SK-N-SH (cell line): ENCODE results near the gene HMGXB3. TPM values are rescaled to one million over a fixed set of nuclear protein-coding genes. Genes with fewer than 3 reads are reported as not detected.

Experiments
- CTCF ChIA-PET: fragments of 300-600, 350-600 bp; formaldehyde crosslinking; extraction: SDS; loops from one replicate; lab custom pipeline; 2021; lab: Yijun Ruan, JAX
- POLR2A ChIA-PET: fragments of 350-600 bp; sonication (Branson Sonifier 250); formaldehyde crosslinking; extraction: SDS; loops from one replicate; lab custom pipeline; 2020; ENCODE audit warnings: antibody characterized with exemption, inconsistent platforms; lab: Yijun Ruan, JAX
- DNase-seq: peaks from one replicate; pipeline ENCODE4 v3.0.0; 2012
- H2AFZ ChIP-seq: fragments of 200-600 bp; sonication (generic); 2 replicates; pipeline ENCODE4 v1.8.1; 2016; ENCODE audit warnings: antibody characterized with exemption, mild to moderate bottlenecking, low read depth
- H3F3A ChIP-seq: fragments of 200-600 bp; sonication (generic); replicated peaks from 2 replicates; pipeline ENCODE3; 2016; ENCODE audit warnings: antibody characterized with exemption, mild to moderate bottlenecking; ENCODE audit not compliant: insufficient read depth
- H3K27ac ChIP-seq, 2 experiments: fragments of 200-500 bp in 1 of 2; fragments of 200-600 bp in 1 of 2; sonication (Bioruptor generic) in 1 of 2; sonication (generic), shearing (Covaris generic) in 1 of 2; 2 replicates each; pipeline versions ENCODE4 v1.5.1 to v1.6.1; 2014 to 2016; ENCODE audit warnings: low read depth in 2 of 2, inconsistent platforms in 1 of 2, low read length in 1 of 2, mild to moderate bottlenecking in 1 of 2, mixed read lengths in 1 of 2
- H3K27me3 ChIP-seq: fragments of 200-600 bp; sonication (generic), shearing (Covaris generic); 2 replicates; pipeline ENCODE4 v1.6.1; 2016; ENCODE audit warnings: mixed run types; ENCODE audit not compliant: insufficient read depth
- H3K36me3 ChIP-seq, 2 experiments: fragments of 200-500 bp in 1 of 2; fragments of 200-600 bp in 1 of 2; sonication (Bioruptor generic) in 1 of 2; sonication (generic) in 1 of 2; replicated peaks in 1 of 2; 2 replicates each; pipeline versions ENCODE3 to v1.5.1; 2014 to 2016; ENCODE audit warnings: low read length in 1 of 2, mild to moderate bottlenecking in 1 of 2; ENCODE audit not compliant: insufficient read depth in 2 of 2, control insufficient read depth in 1 of 2
- H3K4me1 ChIP-seq, 2 experiments: fragments of 200-500 bp in 1 of 2; fragments of 200-600 bp in 1 of 2; sonication (Bioruptor generic) in 1 of 2; sonication (generic), shearing (Covaris generic) in 1 of 2; 2 replicates each; pipeline versions ENCODE4 v1.5.1 to v1.6.1; 2014 to 2016; ENCODE audit warnings: low read depth in 1 of 2, low read length in 1 of 2, mixed run types in 1 of 2; ENCODE audit not compliant: insufficient read depth in 2 of 2, control insufficient read depth in 1 of 2
- H3K4me2 ChIP-seq: fragments of 200-600 bp; sonication (generic), shearing (Covaris generic); 2 replicates; pipeline ENCODE4 v1.6.1; 2017; ENCODE audit warnings: mixed run types
- H3K4me3 ChIP-seq, 2 experiments: fragments of 200-500 bp in 1 of 2; fragments of 200-600 bp in 1 of 2; sonication (Bioruptor generic) in 1 of 2; sonication (generic), shearing (Covaris generic) in 1 of 2; 2 replicates each; pipeline versions ENCODE4 v1.5.1 to v1.8.1; 2014 to 2016; ENCODE audit warnings: low read depth in 2 of 2, inconsistent platforms in 1 of 2, low read length in 1 of 2, mild to moderate bottlenecking in 1 of 2, mixed read lengths in 1 of 2, moderate library complexity in 1 of 2
- H3K79me2 ChIP-seq: fragments of 200-600 bp; sonication (generic); 2 replicates; pipeline ENCODE4 v1.8.1; 2017; ENCODE audit warnings: mild to moderate bottlenecking; ENCODE audit not compliant: insufficient read depth
- H3K9ac ChIP-seq: fragments of 200-600 bp; sonication (generic); 2 replicates; pipeline ENCODE4 v1.6.1; 2017; ENCODE audit warnings: mixed run types
- H3K9me2 ChIP-seq: fragments of 200-600 bp; sonication (generic); 2 replicates; pipeline ENCODE4 v1.6.1; 2017; ENCODE audit warnings: mixed run types
- H3K9me3 ChIP-seq: fragments of 200-600 bp; sonication (generic); 2 replicates; pipeline ENCODE4 v1.6.1; 2017; ENCODE audit warnings: mixed run types, mild to moderate bottlenecking, moderate library complexity
- H4K20me1 ChIP-seq: fragments of 200-600 bp; sonication (generic); 2 replicates; pipeline ENCODE4 v1.6.1; 2017; ENCODE audit warnings: mild to moderate bottlenecking, mixed run types; ENCODE audit not compliant: insufficient read depth
- CHD2 ChIP-seq: fragments of 150-350 bp; IDR thresholded peaks from 2 replicates; pipeline ENCODE4 v1.6.1; 2018; ENCODE audit warnings: low read length; ENCODE audit not compliant: partially characterized antibody
- CTCF ChIP-seq: fragments of 200-600 bp; sonication (generic); IDR thresholded peaks from 2 replicates; pipeline ENCODE4 v1.6.1; 2017; ENCODE audit warnings: antibody characterized with exemption, mild to moderate bottlenecking, moderate library complexity
- ELF1 ChIP-seq: IDR thresholded peaks from 2 replicates; pipeline ENCODE4 v1.4.0; 2012
- EP300 ChIP-seq, 2 experiments: IDR thresholded peaks; 2 replicates each; pipeline versions ENCODE4 v1.4.0 to v1.6.1; 2012; ENCODE audit warnings: borderline replicate concordance in 1 of 2, low read depth in 1 of 2, low read length in 1 of 2
- FOXJ3 ChIP-seq: sonication (generic); formaldehyde crosslinking; IDR thresholded peaks from 2 replicates; pipeline ENCODE4 v1.5.1; 2020; ENCODE audit warnings: mild to moderate bottlenecking, missing genetic modification reagents
- FOXM1 ChIP-seq: IDR thresholded peaks from 2 replicates; pipeline ENCODE4 v1.4.0; 2012; ENCODE audit warnings: low read depth, mild to moderate bottlenecking
- GABPA ChIP-seq: IDR thresholded peaks from 2 replicates; pipeline ENCODE4 v1.4.0; 2012; ENCODE audit warnings: low read depth, mild to moderate bottlenecking
- MAX ChIP-seq: IDR thresholded peaks from 2 replicates; pipeline ENCODE4 v1.4.0; 2012; ENCODE audit warnings: low read depth
- PBX3 ChIP-seq: IDR thresholded peaks from 2 replicates; pipeline ENCODE4; 2012
- POLR2AphosphoS5 ChIP-seq: IDR thresholded peaks from 2 replicates; pipeline ENCODE4 v1.6.1; 2012; ENCODE audit warnings: low read depth, low read length
- RAD21 ChIP-seq: IDR thresholded peaks from 2 replicates; pipeline ENCODE4 v1.6.1; 2012; ENCODE audit warnings: mild to moderate bottlenecking, low read length
- RCOR1 ChIP-seq: fragments of 150-350 bp; IDR thresholded peaks from 2 replicates; pipeline ENCODE4 v1.6.1; 2017; ENCODE audit warnings: antibody characterized with exemption, low read length
- SIN3A ChIP-seq: IDR thresholded peaks from 2 replicates; pipeline ENCODE4 v1.6.1; 2012; ENCODE audit warnings: low read depth, mild to moderate bottlenecking, low read length, moderate library complexity, borderline replicate concordance
- SMC3 ChIP-seq: IDR thresholded peaks from 2 replicates; pipeline ENCODE4 v1.6.1; 2012; ENCODE audit warnings: low read depth, low read length, improper control_type of control experiment
- YY1 ChIP-seq: IDR thresholded peaks from 2 replicates; pipeline ENCODE4 v1.4.0; 2012; ENCODE audit warnings: low read depth, mild to moderate bottlenecking
- ZBTB33 ChIP-seq: IDR thresholded peaks from 2 replicates; pipeline ENCODE4 v1.4.0; 2012; ENCODE audit warnings: low read depth, borderline replicate concordance
- WGBS: methylation state at CpG from one replicate; pipeline ENCODE4 v1.1.6; 2017; ENCODE audit warnings: low lambda C conversion rate; 5-methylcytosine and 5-hydroxymethylcytosine counted together
- polyA plus RNA-seq, 3 experiments: library from polyadenylated mRNA; depleted of rRNA; stranded (reverse); fragments of >200 nt; gene quantifications; 2 replicates each; pipeline ENCODE4 v1.2.3, GENCODE V29; 2012

Gene HMGXB3
- polyA plus RNA-seq, 1 of the 3 experiments (the other 2 are of a cell fraction), result 28.8 TPM

- no peaks in the 10 kb centered on the region for H4K20me1 ChIP-seq
- H3K4me3 ChIP-seq, result no peak overlapping the region
- no peaks in the 10 kb centered on the region for H3K27me3 ChIP-seq
- POLR2A ChIA-PET, result no interaction called here
- no peak for DNase-seq
- H3K27ac ChIP-seq, result no peak overlapping the region
- 93% methylated on average over 2 of the region's 2 CpGs for WGBS
- TF ChIP-seq FOXJ3 (CRISPR knock-in tag) (no peak), FOXM1 (no peak), CTCF (no peak), GABPA (no peak), PBX3 (no peak), YY1 (no peak), RCOR1 (no peak), SIN3A (no peak), RAD21 (no peak), POLR2AphosphoS5 (no peak), CHD2 (no peak)
- H3K4me1 ChIP-seq, result peaks cover 4 to 20% of the 10 kb centered on the region in 2 experiments; a peak in 3 of 4 replicates
- CTCF ChIA-PET, result no interaction called here
- peaks cover 6% of the 10 kb centered on the region for H3F3A ChIP-seq
- no peak overlapping the region for H3K9ac ChIP-seq
- H3K36me3 ChIP-seq, result peaks cover 30 to 55% of the 10 kb centered on the region in 2 experiments
- H3K4me2 ChIP-seq, result no peak overlapping the region
- no peak overlapping the region for H2AFZ ChIP-seq
- H3K79me2 ChIP-seq, result no peaks in the 10 kb centered on the region
- H3K9me2 ChIP-seq, result no peaks in the 10 kb centered on the region
- no peaks in the 10 kb centered on the region for H3K9me3 ChIP-seq
Observed at GRCh38 chr5:150054569-150054968, 54.0 kb downstream of the HMGXB3 start.

- Histone ChIP-seq H3K9ac (no peak overlapping the region), H3K4me1 (peaks cover 4 to 21% of the 10 kb centered on the region in 2 experiments; a peak in 3 of 4 replicates), H3K36me3 (peaks cover 24 to 48% of the 10 kb centered on the region in 2 experiments), H3F3A (peaks cover 6% of the 10 kb centered on the region), H3K79me2 (no peaks in the 10 kb centered on the region), H3K4me2 (no peak overlapping the region), H4K20me1 (no peaks in the 10 kb centered on the region), H2AFZ (no peak overlapping the region), H3K9me3 (no peaks in the 10 kb centered on the region), H3K9me2 (no peaks in the 10 kb centered on the region), H3K27ac (no peak overlapping the region), H3K27me3 (no peaks in the 10 kb centered on the region), H3K4me3 (no peak overlapping the region)
- TF ChIP-seq GABPA (no peak), YY1 (no peak), MAX (no peak), EP300 (IDR thresholded peaks at IDR 0.05; ENCODE audit: borderline replicate concordance in 1 of 2, low read depth in 1 of 2, low read length in 1 of 2) (no peak), FOXM1 (no peak), ELF1 (no peak), ZBTB33 (no peak), SMC3 (no peak)
- no peak for DNase-seq
- CTCF ChIA-PET, result no interaction called here
- POLR2A ChIA-PET, result no interaction called here
- 97% methylated on average over 13 of the region's 14 CpGs for WGBS
Observed at GRCh38 chr5:150055326-150056074, 55.0 kb downstream of the HMGXB3 start.
